ENCODE data around the gene NACC2.

NACC2 gene

DNA sequence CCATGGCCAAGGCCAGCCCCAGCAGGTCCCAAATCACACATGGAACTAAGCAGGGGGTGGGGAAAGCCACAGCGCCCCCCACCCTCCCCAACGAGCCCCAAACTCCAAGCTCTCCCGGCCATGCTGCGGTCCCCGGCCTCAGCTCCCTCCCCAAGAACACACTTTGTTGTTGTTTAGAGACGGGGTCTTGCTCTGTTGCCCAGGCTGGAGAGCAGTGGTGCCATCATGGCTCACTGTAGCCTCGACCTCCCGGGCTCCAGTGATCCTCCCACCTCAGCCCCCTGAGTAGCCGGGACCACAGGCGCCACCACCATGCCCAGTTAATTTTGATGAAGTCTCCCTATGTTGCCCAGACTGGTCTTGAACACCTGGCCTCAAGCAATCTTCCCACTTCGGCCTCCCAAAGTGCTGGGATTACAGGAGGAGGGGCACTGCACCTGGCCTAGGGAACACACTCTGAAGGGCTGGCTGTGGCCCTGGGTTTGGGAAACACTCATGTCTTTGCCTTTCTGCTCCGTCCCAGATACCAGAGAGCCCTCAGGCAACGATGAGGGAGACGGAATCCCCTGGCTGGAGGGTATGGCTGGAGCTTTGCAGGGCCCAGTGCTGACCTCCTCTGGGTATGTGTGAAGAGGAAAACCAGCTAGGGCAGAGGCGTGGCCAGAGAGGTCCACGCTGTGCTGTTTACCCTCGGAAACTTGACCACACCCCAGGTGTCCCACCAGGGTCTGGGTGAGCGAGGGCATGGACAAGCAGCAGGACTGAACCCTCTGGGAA, 80.8 kb downstream of the NACC2 start:
- peak overlapping the region; percentile 47 for H2BK12ac ChIP-seq (ENCODE audit: low read length)
- H3K27me3 ChIP-seq (ENCODE audit: control insufficient read depth in 3 of 3, insufficient read depth in 3 of 3, low read depth in 1 of 3, low read length in 3 of 3) = no peaks in the 10 kb centered on the region
- peaks cover 0 to 4% of the 10 kb centered on the region in 2 donors for H3K36me3 ChIP-seq (replicated peaks in 1 of 2; ENCODE audit: control insufficient read depth in 2 of 2, insufficient read depth in 2 of 2, low read length in 2 of 2)
- H3K4me3 ChIP-seq (ENCODE audit: low read length in 2 of 2) = no peak overlapping the region
- no peak overlapping the region for H3K4me2 ChIP-seq (ENCODE audit: insufficient read depth, low read length, poor library complexity, severe bottlenecking)
- no peak overlapping the region for H4K8ac ChIP-seq (ENCODE audit: low read depth, low read length)
- peaks cover 12 to 14% of the 10 kb centered on the region in 2 donors for H3K4me1 ChIP-seq (ENCODE audit: control insufficient read depth in 2 of 2, insufficient read depth in 1 of 2, low read depth in 1 of 2, low read length in 2 of 2)
- H2BK120ac ChIP-seq (ENCODE audit: low read depth, low read length) = no peak overlapping the region
- H2BK5ac ChIP-seq (ENCODE audit: low read length) = peak overlapping the region; percentile 71
- H3K9ac ChIP-seq (ENCODE audit: low read depth, low read length, poor library complexity) = peak overlapping the region; percentile 76
- H3K14ac ChIP-seq (ENCODE audit: low read length) = no peak overlapping the region
- no peak overlapping the region for H3K23ac ChIP-seq (ENCODE audit: low read depth, low read length, poor library complexity)
- no peak overlapping the region for H4K91ac ChIP-seq (ENCODE audit: low read depth, low read length, poor library complexity)
- no peak overlapping the region for H3K4ac ChIP-seq (ENCODE audit: low read length)
- peak overlapping the region; percentile 89 for H2AK5ac ChIP-seq (ENCODE audit: low read depth, low read length)
- peaks cover 13% of the 10 kb centered on the region for H3K79me1 ChIP-seq (ENCODE audit: low read depth, low read length)
- H3K18ac ChIP-seq (ENCODE audit: low read length) = peak overlapping the region; percentile 35
- H2AFZ ChIP-seq (ENCODE audit: low read length) = no peak overlapping the region
- no CpG with 5 or more reads among the region's 18 CpGs for WGBS, 2 donors (ENCODE audit: extremely low coverage in 2 of 2, insufficient read length in 2 of 2, insufficient replicate concordance in 1 of 2)
- no peak for DNase-seq (ENCODE audit: low spot score)
- no peak overlapping the region for H2BK15ac ChIP-seq (ENCODE audit: low read length)
- H3K9me3 ChIP-seq (replicated peaks in 1 of 2; ENCODE audit: control insufficient read depth in 2 of 2, insufficient read depth in 1 of 2, low read depth in 1 of 2, low read length in 2 of 2) = no peaks in the 10 kb centered on the region
- H3K27ac ChIP-seq (replicated peaks; ENCODE audit: low read length) = no peak overlapping the region

DNA sequence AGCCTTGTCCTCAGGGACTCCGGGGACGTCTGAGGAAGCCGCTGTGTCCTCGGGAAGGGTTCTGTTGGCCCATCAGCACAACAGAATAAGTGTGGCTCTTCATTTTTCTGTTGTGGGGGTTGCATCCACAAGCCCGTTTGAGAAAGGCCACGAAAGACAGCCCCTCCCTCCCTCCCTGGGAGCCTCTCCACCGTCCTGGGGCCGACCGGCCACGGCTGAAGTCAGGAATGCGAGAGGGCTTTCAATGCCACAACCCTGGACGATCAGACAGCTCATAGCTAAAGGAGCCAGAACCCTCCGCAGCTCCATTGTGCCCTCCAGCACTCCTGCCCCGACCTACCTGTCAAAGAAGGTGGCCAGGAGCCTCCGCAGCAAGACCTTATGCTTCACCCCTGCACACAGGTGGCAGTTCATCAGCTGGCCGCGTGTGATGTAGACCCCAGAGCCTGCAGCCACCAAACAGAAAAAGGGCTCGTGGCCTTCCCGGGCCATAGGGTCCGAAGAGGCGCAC, 81.5 kb downstream of the NACC2 start:
- Histone ChIP-seq H4K91ac (ENCODE audit: low read depth, low read length, poor library complexity) (no peak overlapping the region), H2AK5ac (ENCODE audit: low read depth, low read length) (peak overlapping the region; percentile 92), H2BK12ac (ENCODE audit: low read length) (peak overlapping the region; percentile 84), H4K8ac (ENCODE audit: low read depth, low read length) (no peak overlapping the region), H3K9me3 (replicated peaks in 1 of 2; ENCODE audit: control insufficient read depth in 2 of 2, insufficient read depth in 1 of 2, low read depth in 1 of 2, low read length in 2 of 2) (no peaks in the 10 kb centered on the region), H3K79me1 (ENCODE audit: low read depth, low read length) (peaks cover 13% of the 10 kb centered on the region), H3K9ac (ENCODE audit: low read depth, low read length, poor library complexity) (no peak overlapping the region), H3K4ac (ENCODE audit: low read length) (no peak overlapping the region), H2BK5ac (ENCODE audit: low read length) (no peak overlapping the region), H2AFZ (ENCODE audit: low read length) (no peak overlapping the region), H2BK15ac (ENCODE audit: low read length) (peak overlapping the region; percentile 81), H3K4me1 (ENCODE audit: control insufficient read depth in 2 of 2, insufficient read depth in 1 of 2, low read depth in 1 of 2, low read length in 2 of 2) (peaks cover 16 to 20% of the 10 kb centered on the region in 2 donors), H3K36me3 (replicated peaks in 1 of 2; ENCODE audit: control insufficient read depth in 2 of 2, insufficient read depth in 2 of 2, low read length in 2 of 2) (peaks cover 0 to 4% of the 10 kb centered on the region in 2 donors), H3K4me2 (ENCODE audit: insufficient read depth, low read length, poor library complexity, severe bottlenecking) (no peak overlapping the region), H3K18ac (ENCODE audit: low read length) (no peak overlapping the region), H3K23ac (ENCODE audit: low read depth, low read length, poor library complexity) (no peak overlapping the region), H3K14ac (ENCODE audit: low read length) (no peak overlapping the region), H3K27me3 (ENCODE audit: control insufficient read depth in 3 of 3, insufficient read depth in 3 of 3, low read depth in 1 of 3, low read length in 3 of 3) (no peaks in the 10 kb centered on the region), H3K4me3 (ENCODE audit: low read length in 2 of 2) (no peak overlapping the region), H3K27ac (replicated peaks; ENCODE audit: low read length) (no peak overlapping the region), H2BK120ac (ENCODE audit: low read depth, low read length) (no peak overlapping the region)
- WGBS, 2 donors (ENCODE audit: extremely low coverage in 2 of 2, insufficient read length in 2 of 2, insufficient replicate concordance in 1 of 2) = no CpG with 5 or more reads among the region's 21 CpGs
- DNase-seq (ENCODE audit: low spot score) = no peak

DNA sequence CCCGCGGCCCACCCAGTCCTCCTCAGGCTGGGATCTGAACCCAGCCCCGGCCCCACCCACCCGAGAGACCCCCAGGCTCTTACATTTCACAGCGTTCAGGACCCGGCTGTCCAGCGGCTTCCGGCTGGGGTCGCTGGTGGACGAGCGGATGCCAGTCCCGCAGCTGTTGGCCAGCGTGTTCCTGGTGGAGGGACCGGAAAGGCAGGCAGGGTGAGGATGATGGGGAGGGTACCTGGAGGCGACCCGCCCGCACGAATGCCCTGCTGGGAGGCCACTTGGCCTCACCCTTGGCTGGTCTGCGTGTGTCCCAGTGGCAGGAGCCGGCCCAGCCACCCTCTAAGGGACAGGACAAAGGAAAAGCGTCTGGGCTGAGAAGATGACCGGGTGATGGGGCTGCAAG, 82.0 kb downstream of the NACC2 start:
- H3K4me1 ChIP-seq (ENCODE audit: control insufficient read depth in 2 of 2, insufficient read depth in 1 of 2, low read depth in 1 of 2, low read length in 2 of 2) = peaks cover 18 to 25% of the 10 kb centered on the region in 2 donors
- H3K9ac ChIP-seq (ENCODE audit: low read depth, low read length, poor library complexity) = peak overlapping the region; percentile 21
- no peak overlapping the region for H3K27ac ChIP-seq (replicated peaks; ENCODE audit: low read length)
- peak overlapping the region; percentile 90 for H3K18ac ChIP-seq (ENCODE audit: low read length)
- no CpG with 5 or more reads among the region's 22 CpGs for WGBS, 2 donors (ENCODE audit: extremely low coverage in 2 of 2, insufficient read length in 2 of 2, insufficient replicate concordance in 1 of 2)
- H3K4ac ChIP-seq (ENCODE audit: low read length) = no peak overlapping the region
- no peak overlapping the region for H3K4me3 ChIP-seq (ENCODE audit: low read length in 2 of 2)
- no peak overlapping the region for H3K14ac ChIP-seq (ENCODE audit: low read length)
- peaks cover 0 to 4% of the 10 kb centered on the region in 2 donors for H3K36me3 ChIP-seq (replicated peaks in 1 of 2; ENCODE audit: control insufficient read depth in 2 of 2, insufficient read depth in 2 of 2, low read length in 2 of 2)
- H2BK15ac ChIP-seq (ENCODE audit: low read length) = peak overlapping the region; percentile 75
- DNase-seq (ENCODE audit: low spot score) = no peak
- peak overlapping the region; percentile 31 for H3K23ac ChIP-seq (ENCODE audit: low read depth, low read length, poor library complexity)
- no peak overlapping the region for H3K4me2 ChIP-seq (ENCODE audit: insufficient read depth, low read length, poor library complexity, severe bottlenecking)
- no peak overlapping the region for H2AFZ ChIP-seq (ENCODE audit: low read length)
- H3K9me3 ChIP-seq (replicated peaks in 1 of 2; ENCODE audit: control insufficient read depth in 2 of 2, insufficient read depth in 1 of 2, low read depth in 1 of 2, low read length in 2 of 2) = no peaks in the 10 kb centered on the region
- peaks cover 13% of the 10 kb centered on the region for H3K79me1 ChIP-seq (ENCODE audit: low read depth, low read length)
- H2BK120ac ChIP-seq (ENCODE audit: low read depth, low read length) = no peak overlapping the region
- no peak overlapping the region for H2BK5ac ChIP-seq (ENCODE audit: low read length)
- no peak overlapping the region for H4K8ac ChIP-seq (ENCODE audit: low read depth, low read length)
- peak overlapping the region; percentile 92 for H2AK5ac ChIP-seq (ENCODE audit: low read depth, low read length)
- H2BK12ac ChIP-seq (ENCODE audit: low read length) = no peak overlapping the region
- peak overlapping the region; percentile 92 for H4K91ac ChIP-seq (ENCODE audit: low read depth, low read length, poor library complexity)
- no peaks in the 10 kb centered on the region for H3K27me3 ChIP-seq (ENCODE audit: control insufficient read depth in 3 of 3, insufficient read depth in 3 of 3, low read depth in 1 of 3, low read length in 3 of 3)

DNA sequence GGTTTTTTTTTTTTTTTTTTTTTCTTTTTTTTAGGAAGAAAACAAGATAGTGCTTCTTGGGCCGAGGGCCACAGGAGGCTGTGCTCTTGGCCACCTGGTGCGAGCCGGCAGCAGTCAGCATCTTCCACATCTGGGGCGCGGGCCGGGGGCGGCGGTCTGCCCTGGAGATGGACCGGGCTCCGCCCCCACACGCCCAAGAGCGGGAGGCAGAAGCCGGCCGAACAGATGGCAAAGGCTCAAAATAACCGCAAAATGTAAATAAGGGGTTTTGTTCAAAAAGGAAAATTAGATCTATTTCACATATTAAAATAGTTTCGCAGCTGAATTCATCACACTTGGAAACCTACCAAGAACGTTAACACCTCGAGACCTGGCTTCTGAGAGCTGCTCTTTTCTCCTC, 82.4 kb downstream of the NACC2 start:
- no peak overlapping the region for H3K23ac ChIP-seq (ENCODE audit: low read depth, low read length, poor library complexity)
- peak overlapping the region; percentile 21 for H2BK15ac ChIP-seq (ENCODE audit: low read length)
- H3K4me2 ChIP-seq (ENCODE audit: insufficient read depth, low read length, poor library complexity, severe bottlenecking) = no peak overlapping the region
- no peak overlapping the region for H3K4ac ChIP-seq (ENCODE audit: low read length)
- no peaks in the 10 kb centered on the region for H3K27me3 ChIP-seq (ENCODE audit: control insufficient read depth in 3 of 3, insufficient read depth in 3 of 3, low read depth in 1 of 3, low read length in 3 of 3)
- H2BK5ac ChIP-seq (ENCODE audit: low read length) = no peak overlapping the region
- no peak for DNase-seq (ENCODE audit: low spot score)
- H2AFZ ChIP-seq (ENCODE audit: low read length) = no peak overlapping the region
- no peak overlapping the region for H4K91ac ChIP-seq (ENCODE audit: low read depth, low read length, poor library complexity)
- H3K36me3 ChIP-seq (replicated peaks in 1 of 2; ENCODE audit: control insufficient read depth in 2 of 2, insufficient read depth in 2 of 2, low read length in 2 of 2) = peaks cover 0 to 4% of the 10 kb centered on the region in 2 donors
- no CpG with 5 or more reads among the region's 18 CpGs for WGBS, 2 donors (ENCODE audit: extremely low coverage in 2 of 2, insufficient read length in 2 of 2, insufficient replicate concordance in 1 of 2)
- H3K27ac ChIP-seq (replicated peaks; ENCODE audit: low read length) = no peak overlapping the region
- peak overlapping the region; percentile 71 for H3K18ac ChIP-seq (ENCODE audit: low read length)
- no peaks in the 10 kb centered on the region for H3K9me3 ChIP-seq (replicated peaks in 1 of 2; ENCODE audit: control insufficient read depth in 2 of 2, insufficient read depth in 1 of 2, low read depth in 1 of 2, low read length in 2 of 2)
- no peak overlapping the region for H2BK12ac ChIP-seq (ENCODE audit: low read length)
- no peak overlapping the region for H2AK5ac ChIP-seq (ENCODE audit: low read depth, low read length)
- no peak overlapping the region for H3K14ac ChIP-seq (ENCODE audit: low read length)
- peaks cover 13% of the 10 kb centered on the region for H3K79me1 ChIP-seq (ENCODE audit: low read depth, low read length)
- peak overlapping the region; percentile 61 for H2BK120ac ChIP-seq (ENCODE audit: low read depth, low read length)
- H3K9ac ChIP-seq (ENCODE audit: low read depth, low read length, poor library complexity) = no peak overlapping the region
- no peak overlapping the region for H4K8ac ChIP-seq (ENCODE audit: low read depth, low read length)
- peaks cover 21 to 30% of the 10 kb centered on the region in 2 donors for H3K4me1 ChIP-seq (ENCODE audit: control insufficient read depth in 2 of 2, insufficient read depth in 1 of 2, low read depth in 1 of 2, low read length in 2 of 2)
- no peak overlapping the region for H3K4me3 ChIP-seq (ENCODE audit: low read length in 2 of 2)

Data from neuronal stem cell (in vitro differentiated cells).